ENCODE measurements around the gene PTPRF. TPM values are rescaled to one million over a fixed set of nuclear protein-coding genes. Genes with fewer than 3 reads are reported as not detected.

Gene PTPRF
- 0.10 TPM in 1 of 2 replicates, not detected in the other for total RNA-seq

GRCh38 chr1:43530483-43531106, at the start of gene PTPRF:
TSS of gene PTPRF (plus strand) at chr1:43530883. CDS start at chr1:43545076, 14,193 bp downstream.
- DNase-seq = no peak
- Mint-ChIP-seq H3K27me3 (peaks cover 39% of the 10 kb centered on the region), H3K9me3 (no peaks in the 10 kb centered on the region), H3K4me1 (peaks cover 12% of the 10 kb centered on the region), H3K36me3 (ENCODE audit: low read depth) (peaks cover 2% of the 10 kb centered on the region), H3K4me3 (peak within 1 kb of the TSS; percentile 85), H3K27ac (no peak within 1 kb of the TSS)
- intact Hi-C loops (cut with micrococcal nuclease) = no loop called here
- TF ChIP-seq CTCF (IDR thresholded peaks at IDR 0.05) = no peak
- CTCF ChIA-PET = interaction anchor here (1.7 to 5.4 kb wide), 2 partner anchors 14 to 517 kb away, joined by 3 to 34 read pairs; no protein-coding TSS in a partner anchor
- peak; percentile 16 for ATAC-seq (ENCODE audit: low read depth)
- POLR2A ChIA-PET = interaction anchor here (0.8 kb wide), 1 partner anchor 119 kb away, joined by 5 read pairs; the partner anchor contains the start of gene KDM4A

- DNase-seq = no peak
- TF ChIP-seq CTCF (IDR thresholded peaks at IDR 0.05) = no peak
- Mint-ChIP-seq H3K4me1 (peaks cover 3% of the 10 kb centered on the region), H3K27me3 (peaks cover 5% of the 10 kb centered on the region), H3K27ac (no peak overlapping the region), H3K4me3 (no peak overlapping the region), H3K36me3 (ENCODE audit: low read depth) (no peaks in the 10 kb centered on the region), H3K9me3 (no peaks in the 10 kb centered on the region)
- intact Hi-C loops (cut with micrococcal nuclease) = no loop called here
- ChIA-PET POLR2A (interaction anchor here (0.7 kb wide), 1 partner anchor 94 kb away, joined by 4 read pairs; no protein-coding TSS in a partner anchor), CTCF (no interaction called here)
- ATAC-seq (ENCODE audit: low read depth) = no peak
These were observed 49.2 kb upstream of the PTPRF start for GRCh38 chr1:43481491-43481890.

- DNase-seq (no peak), ATAC-seq (ENCODE audit: low read depth) (no peak)
- peaks cover 5% of the 10 kb centered on the region for H3K27me3 Mint-ChIP-seq
- no peak overlapping the region for H3K27ac Mint-ChIP-seq
- no peak for TF ChIP-seq CTCF (IDR thresholded peaks at IDR 0.05)
- peaks cover 3% of the 10 kb centered on the region for H3K4me1 Mint-ChIP-seq
- peaks cover 2% of the 10 kb centered on the region for H3K36me3 Mint-ChIP-seq (ENCODE audit: low read depth)
- CTCF ChIA-PET = no interaction called here
- peaks cover 4% of the 10 kb centered on the region for H3K9me3 Mint-ChIP-seq
- H3K4me3 Mint-ChIP-seq = no peak overlapping the region
- intact Hi-C loops (cut with micrococcal nuclease) = no loop called here
- POLR2A ChIA-PET = no interaction called here
These were observed 48.5 kb upstream of the PTPRF start for GRCh38 chr1:43482215-43482614.

- DNase-seq (no peak), ATAC-seq (ENCODE audit: low read depth) (no peak)
- CTCF ChIA-PET = no interaction called here
- H3K36me3 Mint-ChIP-seq (ENCODE audit: low read depth) = peaks cover 4% of the 10 kb centered on the region
- H3K4me3 Mint-ChIP-seq = no peak overlapping the region
- POLR2A ChIA-PET = no interaction called here
- H3K27me3 Mint-ChIP-seq = peaks cover 3% of the 10 kb centered on the region
- TF ChIP-seq CTCF (IDR thresholded peaks at IDR 0.05) = no peak
- intact Hi-C loops (cut with micrococcal nuclease) = no loop called here
- peaks cover 17% of the 10 kb centered on the region for H3K9me3 Mint-ChIP-seq
- H3K4me1 Mint-ChIP-seq = peaks cover 3% of the 10 kb centered on the region
- H3K27ac Mint-ChIP-seq = no peak overlapping the region
These were observed 46.3 kb upstream of the PTPRF start for GRCh38 chr1:43484367-43484766.

GRCh38 chr1:43488165-43488564, 42.5 kb upstream of the PTPRF start:
- Mint-ChIP-seq H3K36me3 (ENCODE audit: low read depth) (peaks cover 4% of the 10 kb centered on the region), H3K4me1 (no peaks in the 10 kb centered on the region), H3K27me3 (peaks cover 9% of the 10 kb centered on the region), H3K4me3 (no peak overlapping the region), H3K9me3 (peaks cover 37% of the 10 kb centered on the region), H3K27ac (no peak overlapping the region)
- TF ChIP-seq CTCF (IDR thresholded peaks at IDR 0.05) = no peak
- intact Hi-C loops (cut with micrococcal nuclease) = no loop called here
- ChIA-PET POLR2A (no interaction called here), CTCF (no interaction called here)
- DNase-seq = no peak
- no peak for ATAC-seq (ENCODE audit: low read depth)
